IPS-11a (cell line): Measurements from ENCODE around the gene CHRM4.

ENCODE experiments used
- H3K4me3 ChIP-seq: one replicate; pipeline ENCODE4 v1.5.1; 2013; ENCODE audit warnings: low read depth, low read length, control low read depth

Gene CHRM4

GRCh38 chr11:46404476-46405017 lies 13.0 kb upstream of the CHRM4 start:
- no peak overlapping the region for H3K4me3 ChIP-seq

GRCh38 chr11:46402957-46403902 lies 11.7 kb upstream of the CHRM4 start:
- H3K4me3 ChIP-seq = no peak overlapping the region

GRCh38 chr11:46397526-46397925 lies 6.0 kb upstream of the CHRM4 start:
- H3K4me3 ChIP-seq = no peak overlapping the region

- H3K4me3 ChIP-seq = no peak overlapping the region
Measured at GRCh38 chr11:46393759-46394158, 2.2 kb upstream of the CHRM4 start.

- peak overlapping the region; percentile 14 for H3K4me3 ChIP-seq
Measured at GRCh38 chr11:46393231-46393616, 1.6 kb upstream of the CHRM4 start.

GRCh38 chr11:46392421-46393230 lies 1.1 kb upstream of the CHRM4 start:
- H3K4me3 ChIP-seq = peak overlapping the region; percentile 48

GRCh38 chr11:46391186-46391577 lies 394 bp downstream of the CHRM4 start:
- peak overlapping the region; percentile 20 for H3K4me3 ChIP-seq

- H3K4me3 ChIP-seq = no peak overlapping the region
Measured at GRCh38 chr11:46390331-46391171, 1.0 kb downstream of the CHRM4 start.

GRCh38 chr11:46389450-46390330 lies 1.9 kb downstream of the CHRM4 start:
- H3K4me3 ChIP-seq = peak overlapping the region; percentile 43

- H3K4me3 ChIP-seq = no peak overlapping the region
Measured at GRCh38 chr11:46388619-46389449, 2.7 kb downstream of the CHRM4 start.

- H3K4me3 ChIP-seq = no peak overlapping the region
Measured at GRCh38 chr11:46387919-46388618, 3.5 kb downstream of the CHRM4 start.

- H3K4me3 ChIP-seq = no peak overlapping the region
Measured at GRCh38 chr11:46387456-46387855, 4.1 kb downstream of the CHRM4 start.

- no peak overlapping the region for H3K4me3 ChIP-seq
Measured at GRCh38 chr11:46386674-46387073, 4.9 kb downstream of the CHRM4 start.

GRCh38 chr11:46386005-46386578 lies 5.5 kb downstream of the CHRM4 start:
- no peak overlapping the region for H3K4me3 ChIP-seq

GRCh38 chr11:46385169-46386004 lies 6.2 kb downstream of the CHRM4 start:
- no peak overlapping the region for H3K4me3 ChIP-seq

GRCh38 chr11:46383974-46384701 lies 7.4 kb downstream of the CHRM4 start:
- no peak overlapping the region for H3K4me3 ChIP-seq
